Measurements from ENCODE around the gene LRMDA.

LRMDA gene

GRCh38 chr10:75402486-75403143 lies 28.8 kb upstream of the LRMDA start:
- DNase-seq, result no peak

DNA sequence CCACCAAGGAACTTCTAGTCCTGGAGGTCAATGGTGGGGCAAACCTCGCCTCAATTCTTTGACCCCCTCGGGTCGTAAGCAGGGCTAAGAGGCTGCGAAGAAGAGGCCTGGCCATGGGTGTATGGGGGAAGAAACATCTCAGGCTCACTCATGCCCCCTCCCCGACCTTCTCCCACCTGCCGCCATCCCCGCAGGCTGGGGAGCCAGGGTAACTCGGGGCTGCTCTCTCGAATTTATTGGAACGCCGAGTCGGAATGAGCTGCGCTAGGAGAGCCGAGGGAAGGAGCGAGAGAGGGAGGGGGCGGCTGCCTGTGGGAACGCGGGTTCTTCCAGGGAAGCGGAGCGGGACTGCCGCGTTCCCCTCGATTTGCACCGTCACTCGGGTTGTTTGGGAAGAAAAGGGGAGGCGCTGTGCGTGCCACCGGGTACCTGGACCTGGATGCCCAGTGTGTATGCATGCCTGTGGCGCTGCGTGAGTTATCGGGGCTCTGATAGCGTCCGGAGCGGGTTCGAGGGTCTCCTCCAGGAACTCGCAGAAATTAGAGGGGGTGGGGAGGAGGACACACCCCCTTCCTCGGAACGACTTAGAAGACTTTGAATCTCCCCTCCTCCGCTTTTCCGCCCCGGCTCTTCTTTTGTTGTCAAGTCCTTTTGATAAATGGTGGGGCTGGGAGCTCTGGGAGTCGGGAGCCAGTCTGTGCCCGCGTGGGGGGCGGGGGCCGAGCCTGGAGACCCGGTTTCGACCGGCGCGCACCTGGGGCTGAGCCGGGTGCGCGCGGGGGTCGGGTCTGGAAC lies 28.1 kb upstream of the LRMDA start:
- DNase-seq, result no peak

GRCh38 chr10:75403939-75404814 lies 27.2 kb upstream of the LRMDA start:
- no peak for DNase-seq

- no peak for DNase-seq
Observed at GRCh38 chr10:75404815-75405597, 26.4 kb upstream of the LRMDA start.

DNA sequence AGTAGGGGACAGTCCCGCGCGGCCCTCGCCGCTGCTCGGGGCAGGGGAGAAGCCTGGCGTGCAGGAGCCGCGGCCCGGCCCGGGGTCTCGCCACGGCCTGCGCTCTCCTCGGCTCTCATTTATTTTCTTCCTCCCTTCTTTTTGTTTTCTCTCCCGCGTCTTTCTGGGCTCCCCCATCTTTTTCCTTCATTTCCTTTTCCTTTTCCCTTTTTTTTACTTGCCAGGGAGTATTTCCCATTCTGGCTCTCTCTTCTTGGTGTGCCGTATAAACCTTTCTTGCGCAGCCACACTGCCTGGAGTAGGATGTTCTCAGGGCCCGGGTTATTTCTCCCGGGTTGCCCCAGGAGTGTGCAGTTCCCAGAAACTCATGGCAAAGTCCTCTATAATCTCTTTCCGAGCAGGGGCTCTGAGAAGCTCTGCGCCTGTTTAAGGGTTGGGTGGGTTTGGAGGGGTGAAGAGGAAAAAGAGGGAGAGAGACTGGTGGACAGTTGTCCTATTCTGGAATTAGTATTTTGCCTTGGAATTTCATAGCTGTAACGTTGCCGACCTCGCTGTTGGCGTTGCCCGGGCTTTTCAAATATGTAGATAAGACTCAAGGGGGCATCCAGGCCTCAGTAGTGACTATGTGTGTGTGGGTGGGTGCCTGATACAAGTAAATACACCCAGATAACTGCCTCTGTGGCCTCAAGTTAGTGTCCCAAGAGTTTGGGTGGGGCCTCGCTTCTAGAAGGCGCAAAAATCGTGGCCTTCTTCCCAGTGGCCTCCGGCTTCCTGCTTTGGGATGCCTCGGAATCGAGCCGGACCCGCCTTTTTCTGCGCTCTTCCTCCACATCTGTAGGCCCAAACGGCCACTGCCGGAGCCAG lies 25.6 kb upstream of the LRMDA start:
- no peak for DNase-seq

- no peak for DNase-seq
Observed at GRCh38 chr10:75406462-75407223, 24.8 kb upstream of the LRMDA start.

GRCh38 chr10:75407224-75407712 lies 24.2 kb upstream of the LRMDA start:
- DNase-seq, result no peak

- DNase-seq, result no peak
Observed at GRCh38 chr10:75407713-75408508, 23.5 kb upstream of the LRMDA start.

- no peak for DNase-seq
Observed at GRCh38 chr10:75408509-75408875, 22.9 kb upstream of the LRMDA start.

GRCh38 chr10:75408911-75409885 lies 22.2 kb upstream of the LRMDA start:
- no peak for DNase-seq

- no peak for DNase-seq
Observed at GRCh38 chr10:75410132-75411005, 21.1 kb upstream of the LRMDA start.

GRCh38 chr10:75414527-75414926 lies 16.9 kb upstream of the LRMDA start:
- DNase-seq, result no peak

GRCh38 chr10:75417522-75417927 lies 13.9 kb upstream of the LRMDA start:
- no peak for DNase-seq

GRCh38 chr10:75418293-75418692 lies 13.1 kb upstream of the LRMDA start:
- no peak for DNase-seq

- DNase-seq, result no peak
Observed at GRCh38 chr10:75418712-75419111, 12.7 kb upstream of the LRMDA start.

DNA sequence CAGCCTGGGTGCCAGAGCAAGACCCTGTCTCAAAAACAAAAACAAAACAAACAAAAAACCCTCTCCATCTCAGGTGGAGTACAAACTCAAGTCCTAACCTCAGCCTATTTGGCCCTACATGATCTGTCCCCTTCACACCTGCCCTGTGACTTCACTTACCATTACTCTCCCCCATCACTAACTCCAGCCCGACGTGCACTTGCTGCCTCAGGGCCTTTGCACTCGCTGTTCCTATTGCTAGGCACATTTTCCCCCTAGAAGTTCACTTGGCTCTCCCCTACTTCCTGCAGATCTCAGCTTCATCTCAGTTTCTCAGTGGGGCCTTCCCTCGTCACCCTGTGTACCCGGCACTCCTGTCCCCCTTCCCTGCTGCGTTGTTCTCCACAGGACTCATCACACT lies 8.5 kb upstream of the LRMDA start:
- DNase-seq, result no peak

GRCh38 chr10:75424571-75424970 lies 6.9 kb upstream of the LRMDA start:
- DNase-seq, result no peak

All from activated CD4-positive, alpha-beta T cell treated with anti-CD3 and anti-CD28 coated beads, Interleukin-2, Interleukin-6, amounts not matched to agents 100 ng/mL and 50 ng/mL, durations not matched to agents 16 hours and 8 hours (primary cell).